DND-41 (cell line): ENCODE measurements around the gene KAZN.

ENCODE experiments used
- ATAC-seq: fragments of 200-7000 bp; cut with Tn5 transposase; 3 replicates; pipeline ENCODE4 v1.9.1; 2021; ENCODE audit warnings: low read depth; ENCODE audit not compliant: insufficient read depth
- DNase-seq: peaks from one replicate; pipeline ENCODE4 v3.0.0-alpha.2; 2020
- H2AFZ ChIP-seq: 2 replicates; pipeline ENCODE4 v1.6.0; 2012; ENCODE audit warnings: low read depth, low read length
- H3K27ac ChIP-seq: 2 replicates; pipeline ENCODE4 v1.5.1; 2012; ENCODE audit warnings: low read length, inconsistent platforms
- H3K27me3 ChIP-seq: fragments of 200-600 bp; sonication (generic); 2 replicates; pipeline ENCODE4 v1.6.0; 2012; ENCODE audit warnings: low read length, mild to moderate bottlenecking, inconsistent platforms; ENCODE audit not compliant: insufficient read depth, poor library complexity
- H3K36me3 ChIP-seq: 2 replicates; pipeline ENCODE4 v1.5.1; 2012; ENCODE audit warnings: low read length, inconsistent platforms; ENCODE audit not compliant: insufficient read depth
- H3K4me1 ChIP-seq: 2 replicates; pipeline ENCODE4 v1.5.1; 2012; ENCODE audit warnings: mild to moderate bottlenecking, low read length; ENCODE audit not compliant: insufficient read depth
- H3K4me2 ChIP-seq: 2 replicates; pipeline ENCODE4 v1.6.0; 2012; ENCODE audit warnings: mild to moderate bottlenecking, moderate library complexity, low read length, inconsistent platforms; ENCODE audit not compliant: insufficient read depth
- H3K4me3 ChIP-seq, 2 experiments: fragments of 200-600 bp in 1 of 2; shearing (Covaris generic) in 1 of 2; 2 replicates each; pipeline ENCODE4 v1.5.1; 2012 to 2016; ENCODE audit warnings: inconsistent platforms in 2 of 2, low read length in 2 of 2, mild to moderate bottlenecking in 2 of 2, low read depth in 1 of 2, moderate library complexity in 1 of 2
- H3K79me2 ChIP-seq: 2 replicates; pipeline ENCODE4 v1.6.0; 2012; ENCODE audit warnings: low read length, inconsistent platforms; ENCODE audit not compliant: insufficient read depth
- H3K9ac ChIP-seq: 2 replicates; pipeline ENCODE4 v1.6.0; 2012; ENCODE audit warnings: low read depth, mild to moderate bottlenecking, inconsistent platforms, low read length, moderate library complexity
- H3K9me3 ChIP-seq: 2 replicates; pipeline ENCODE4 v1.5.1; 2012; ENCODE audit warnings: low read length, moderate library complexity, mild to moderate bottlenecking, inconsistent platforms; ENCODE audit not compliant: insufficient read depth, severe bottlenecking
- H4K20me1 ChIP-seq: 2 replicates; pipeline ENCODE4 v1.6.0; 2012; ENCODE audit warnings: low read length; ENCODE audit not compliant: insufficient read depth
- CTCF ChIP-seq: IDR thresholded peaks from 2 replicates; pipeline ENCODE4 v1.5.1; 2012; ENCODE audit warnings: borderline replicate concordance, low read length, moderate library complexity, mild to moderate bottlenecking; ENCODE audit not compliant: poor library complexity, severe bottlenecking; ENCODE audit errors: extremely low read depth
- EZH2 ChIP-seq: IDR thresholded peaks from 3 replicates; pipeline ENCODE4 v1.6.1; 2012; ENCODE audit warnings: borderline replicate concordance, low read depth, mild to moderate bottlenecking, moderate library complexity, low read length, inconsistent platforms; ENCODE audit not compliant: severe bottlenecking

Gene KAZN

GRCh38 chr1:14912839-14913481, 314.5 kb downstream of the KAZN start:
- Histone ChIP-seq H3K27ac (no peak overlapping the region), H3K36me3 (no peaks in the 10 kb centered on the region), H2AFZ (no peak overlapping the region), H3K4me2 (no peak overlapping the region), H3K9me3 (no peaks in the 10 kb centered on the region), H3K79me2 (no peaks in the 10 kb centered on the region), H4K20me1 (peaks cover 7% of the 10 kb centered on the region), H3K27me3 (no peaks in the 10 kb centered on the region), H3K4me3 (no peak overlapping the region), H3K9ac (no peak overlapping the region), H3K4me1 (no peaks in the 10 kb centered on the region)
- TF ChIP-seq EZH2 (no peak), CTCF (no peak)
- ATAC-seq (no peak), DNase-seq (no peak)

GRCh38 chr1:14913482-14914177, 315.1 kb downstream of the KAZN start:
- no peak overlapping the region for H3K4me3 ChIP-seq
- H3K9ac ChIP-seq: no peak overlapping the region
- TF ChIP-seq CTCF: no peak
- TF ChIP-seq EZH2: no peak
- no peaks in the 10 kb centered on the region for H3K9me3 ChIP-seq
- H3K4me1 ChIP-seq: no peaks in the 10 kb centered on the region
- DNase-seq (no peak), ATAC-seq (no peak; the same call in 2 of the 3 replicates)
- no peak overlapping the region for H3K4me2 ChIP-seq
- H3K79me2 ChIP-seq: no peaks in the 10 kb centered on the region
- no peak overlapping the region for H2AFZ ChIP-seq
- H3K36me3 ChIP-seq: no peaks in the 10 kb centered on the region
- H3K27me3 ChIP-seq: no peaks in the 10 kb centered on the region
- H3K27ac ChIP-seq: no peak overlapping the region
- peaks cover 7% of the 10 kb centered on the region for H4K20me1 ChIP-seq

- Histone ChIP-seq H3K4me3 (no peak overlapping the region), H3K79me2 (no peaks in the 10 kb centered on the region), H3K36me3 (no peaks in the 10 kb centered on the region), H2AFZ (no peak overlapping the region), H3K27ac (no peak overlapping the region), H4K20me1 (peaks cover 4% of the 10 kb centered on the region), H3K27me3 (no peaks in the 10 kb centered on the region), H3K9ac (no peak overlapping the region), H3K9me3 (no peaks in the 10 kb centered on the region), H3K4me2 (no peak overlapping the region), H3K4me1 (no peaks in the 10 kb centered on the region)
- ATAC-seq (no peak), DNase-seq (no peak)
- no peak for TF ChIP-seq EZH2
- no peak for TF ChIP-seq CTCF
These were observed 316.0 kb downstream of the KAZN start for GRCh38 chr1:14914351-14914988.
